Fibroblast of the conjunctiva (primary cell): ENCODE measurements around the gene NRXN3.

Experiments
- DNase-seq: peaks from one replicate; pipeline ENCODE4 v3.0.0-alpha.2; 2010; ENCODE audit warnings: low read depth

The NRXN3 gene

GRCh38 chr14:78576437-78577166, 406.4 kb downstream of the NRXN3 start:
- no peak for DNase-seq

- DNase-seq: no peak
These were observed 411.1 kb downstream of the NRXN3 start for GRCh38 chr14:78581229-78581628.

- DNase-seq: no peak
These were observed 416.5 kb downstream of the NRXN3 start for GRCh38 chr14:78586681-78587080.

GRCh38 chr14:78588906-78589305, 418.7 kb downstream of the NRXN3 start:
- no peak for DNase-seq

- DNase-seq: no peak
These were observed 422.5 kb downstream of the NRXN3 start for GRCh38 chr14:78592616-78593219.

- no peak for DNase-seq
These were observed 423.8 kb downstream of the NRXN3 start for GRCh38 chr14:78593949-78594348.

- no peak for DNase-seq
These were observed 425.6 kb downstream of the NRXN3 start for GRCh38 chr14:78595797-78596196.

GRCh38 chr14:78598046-78598920, 428.1 kb downstream of the NRXN3 start:
- peak; percentile 20 for DNase-seq

- DNase-seq: no peak
These were observed 435.0 kb downstream of the NRXN3 start for GRCh38 chr14:78605025-78605762.

GRCh38 chr14:78605897-78606500, 435.8 kb downstream of the NRXN3 start:
- peak; percentile 41 for DNase-seq

GRCh38 chr14:78608998-78609787, 439.0 kb downstream of the NRXN3 start:
- DNase-seq: no peak

GRCh38 chr14:78610994-78611393, 440.8 kb downstream of the NRXN3 start:
- no peak for DNase-seq

- DNase-seq: no peak
These were observed 441.8 kb downstream of the NRXN3 start for GRCh38 chr14:78611796-78612571.

GRCh38 chr14:78612666-78613065, 442.5 kb downstream of the NRXN3 start:
- no peak for DNase-seq

GRCh38 chr14:78614593-78614992, 444.4 kb downstream of the NRXN3 start:
- no peak for DNase-seq

GRCh38 chr14:78617735-78618134, 447.6 kb downstream of the NRXN3 start:
- no peak for DNase-seq

GRCh38 chr14:78618368-78618767, 448.2 kb downstream of the NRXN3 start:
- DNase-seq: no peak

- DNase-seq: no peak
These were observed 456.9 kb downstream of the NRXN3 start for GRCh38 chr14:78627114-78627513.

GRCh38 chr14:78631551-78631950, 461.4 kb downstream of the NRXN3 start:
- no peak for DNase-seq

- no peak for DNase-seq
These were observed 463.6 kb downstream of the NRXN3 start for GRCh38 chr14:78633752-78634151.
